Neuronal stem cell (in vitro differentiated cells): ENCODE results near the gene NRIP3.

Source experiments
- DNase-seq: peaks from one replicate; pipeline ENCODE4 v3.0.0-alpha.2; 2013; ENCODE audit warnings: low spot score
- H2AFZ ChIP-seq: one replicate; pipeline ENCODE4 v1.6.1; 2013; ENCODE audit warnings: mild to moderate bottlenecking, low read length, inconsistent platforms
- H2AK5ac ChIP-seq: 2 replicates; pipeline ENCODE4 v1.6.1; 2013; ENCODE audit warnings: low read depth, mild to moderate bottlenecking, inconsistent platforms, low read length, moderate library complexity, mixed read lengths
- H2BK120ac ChIP-seq: 2 replicates; pipeline ENCODE4 v1.6.1; 2013; ENCODE audit warnings: low read depth, mild to moderate bottlenecking, inconsistent platforms, low read length, moderate library complexity, mixed read lengths
- H2BK12ac ChIP-seq: one replicate; pipeline ENCODE4 v1.6.1; 2013; ENCODE audit warnings: low read length, inconsistent platforms
- H2BK15ac ChIP-seq: 2 replicates; pipeline ENCODE4 v1.6.1; 2013; ENCODE audit warnings: mild to moderate bottlenecking, low read length, inconsistent platforms, mixed read lengths
- H2BK5ac ChIP-seq: one replicate; pipeline ENCODE4 v1.6.1; 2013; ENCODE audit warnings: inconsistent platforms, mild to moderate bottlenecking, low read length, moderate library complexity
- H3K14ac ChIP-seq: one replicate; pipeline ENCODE4 v1.6.1; 2013; ENCODE audit warnings: low read length, inconsistent platforms
- H3K18ac ChIP-seq: 2 replicates; pipeline ENCODE4 v1.6.1; 2013; ENCODE audit warnings: low read length, inconsistent platforms
- H3K23ac ChIP-seq: 2 replicates; pipeline ENCODE4 v1.6.1; 2013; ENCODE audit warnings: low read depth, mild to moderate bottlenecking, mixed read lengths, low read length, inconsistent platforms; ENCODE audit not compliant: poor library complexity
- H3K27ac ChIP-seq: replicated peaks from 3 replicates; pipeline ENCODE4 v1.5.1; 2013; ENCODE audit warnings: low read length, inconsistent platforms
- H3K27me3 ChIP-seq, 3 experiments: 2 replicates each; pipeline ENCODE4 v1.6.1; 2013; ENCODE audit warnings: low read length in 3 of 3, mild to moderate bottlenecking in 2 of 3, inconsistent platforms in 1 of 3, low read depth in 1 of 3, mixed read lengths in 1 of 3, moderate library complexity in 1 of 3; ENCODE audit not compliant: control insufficient read depth in 3 of 3, insufficient read depth in 3 of 3
- H3K36me3 ChIP-seq, 2 donors: replicated peaks in 1 of 2; 2 replicates each; pipeline ENCODE4 v1.6.1; 2013; ENCODE audit warnings: low read length in 2 of 2; ENCODE audit not compliant: control insufficient read depth in 2 of 2, insufficient read depth in 2 of 2
- H3K4ac ChIP-seq: 2 replicates; pipeline ENCODE4 v1.6.1; 2013; ENCODE audit warnings: inconsistent platforms, mild to moderate bottlenecking, low read length, moderate library complexity
- H3K4me1 ChIP-seq, 2 donors: 1 replicate in 1 of 2; 2 replicates in 1 of 2; pipeline ENCODE4 v1.6.1; 2013; ENCODE audit warnings: low read length in 2 of 2, low read depth in 1 of 2; ENCODE audit not compliant: control insufficient read depth in 2 of 2, insufficient read depth in 1 of 2
- H3K4me2 ChIP-seq: one replicate; pipeline ENCODE4 v1.6.1; 2013; ENCODE audit warnings: mild to moderate bottlenecking, low read length, inconsistent platforms; ENCODE audit not compliant: insufficient read depth, poor library complexity, severe bottlenecking
- H3K4me3 ChIP-seq, 2 donors: 2 replicates each; pipeline ENCODE4 v1.5.1; 2013; ENCODE audit warnings: low read length in 2 of 2, mild to moderate bottlenecking in 2 of 2, inconsistent platforms in 1 of 2, moderate library complexity in 1 of 2
- H3K79me1 ChIP-seq: one replicate; pipeline ENCODE4 v1.6.1; 2013; ENCODE audit warnings: low read depth, mild to moderate bottlenecking, inconsistent platforms, low read length, moderate library complexity
- H3K9ac ChIP-seq: one replicate; pipeline ENCODE4 v1.6.1; 2013; ENCODE audit warnings: mild to moderate bottlenecking, low read depth, low read length, inconsistent platforms; ENCODE audit not compliant: poor library complexity
- H3K9me3 ChIP-seq, 2 donors: replicated peaks in 1 of 2; 2 replicates each; pipeline versions ENCODE3 to v1.6.1; 2013; ENCODE audit warnings: low read length in 2 of 2, mild to moderate bottlenecking in 2 of 2, inconsistent platforms in 1 of 2, low read depth in 1 of 2, mixed read lengths in 1 of 2, moderate library complexity in 1 of 2; ENCODE audit not compliant: control insufficient read depth in 2 of 2, insufficient read depth in 1 of 2
- H4K8ac ChIP-seq: one replicate; pipeline ENCODE4 v1.6.1; 2013; ENCODE audit warnings: low read depth, mild to moderate bottlenecking, inconsistent platforms, low read length, moderate library complexity
- H4K91ac ChIP-seq: one replicate; pipeline ENCODE4 v1.6.1; 2013; ENCODE audit warnings: low read length, low read depth, mild to moderate bottlenecking, inconsistent platforms; ENCODE audit not compliant: poor library complexity
- WGBS, 2 donors: extraction: QIAGEN DNeasy Blood & Tissue Kit; methylation state at CpG; one replicate each; pipeline ENCODE4 v1.1.7; 2013; ENCODE audit warnings: missing lambda C conversion rate in 2 of 2, mixed read lengths in 1 of 2; ENCODE audit not compliant: insufficient read length in 2 of 2, insufficient replicate concordance in 1 of 2; ENCODE audit errors: extremely low coverage in 2 of 2; 5-methylcytosine and 5-hydroxymethylcytosine counted together

The NRIP3 gene

GRCh38 chr11:8956860-8957259 is 46.9 kb downstream of the NRIP3 start:
- Histone ChIP-seq H3K18ac (no peak overlapping the region), H3K4me2 (no peak overlapping the region), H3K23ac (no peak overlapping the region), H3K36me3 (peaks cover 0 to 34% of the 10 kb centered on the region in 2 donors), H2AFZ (no peak overlapping the region), H3K4ac (no peak overlapping the region), H3K9me3 (peaks cover 0 to 2% of the 10 kb centered on the region in 2 donors), H3K14ac (no peak overlapping the region), H2BK5ac (no peak overlapping the region), H4K91ac (no peak overlapping the region), H2BK12ac (no peak overlapping the region), H3K27me3 (no peaks in the 10 kb centered on the region), H3K9ac (no peak overlapping the region), H4K8ac (no peak overlapping the region), H3K4me1 (peaks cover 0 to 5% of the 10 kb centered on the region in 2 donors), H3K79me1 (no peaks in the 10 kb centered on the region), H2AK5ac (no peak overlapping the region), H2BK120ac (no peak overlapping the region), H3K4me3 (no peak overlapping the region), H3K27ac (no peak overlapping the region), H2BK15ac (no peak overlapping the region)
- DNase-seq = no peak
- no CpG with 5 or more reads among the region's 4 CpGs for WGBS, 2 donors

- no peak for DNase-seq
Measured at GRCh38 chr11:8948886-8949285, 54.9 kb downstream of the NRIP3 start.

GRCh38 chr11:8947230-8947943 is 56.4 kb downstream of the NRIP3 start:
- H3K36me3 ChIP-seq = peaks cover 3 to 25% of the 10 kb centered on the region in 2 donors
- WGBS, 2 donors = no CpG with 5 or more reads among the region's 4 CpGs

More at GRCh38 chr11:8948886-8949285, 54.9 kb downstream of the NRIP3 start:
- Histone ChIP-seq H3K36me3 (peaks cover 3 to 37% of the 10 kb centered on the region in 2 donors), H3K4me3 (no peak overlapping the region), H4K8ac (no peak overlapping the region), H2AK5ac (no peak overlapping the region), H3K4me1 (no peaks in the 10 kb centered on the region), H3K79me1 (no peaks in the 10 kb centered on the region), H3K9me3 (no peaks in the 10 kb centered on the region), H3K4ac (no peak overlapping the region), H3K27me3 (no peaks in the 10 kb centered on the region), H2BK120ac (no peak overlapping the region), H2BK15ac (no peak overlapping the region), H3K14ac (no peak overlapping the region), H4K91ac (no peak overlapping the region), H2BK12ac (no peak overlapping the region), H3K9ac (no peak overlapping the region), H3K27ac (no peak overlapping the region), H3K23ac (no peak overlapping the region), H3K4me2 (no peak overlapping the region), H2AFZ (no peak overlapping the region), H3K18ac (no peak overlapping the region), H2BK5ac (no peak overlapping the region)
- WGBS, 2 donors = no CpG with 5 or more reads among the region's 3 CpGs

GRCh38 chr11:8942518-8943066 is 61.2 kb downstream of the NRIP3 start, which contains the start of gene ASCL3:
TSS of gene ASCL3 (minus strand) at chr11:8943016. CDS start at chr11:8938161, 4,855 bp downstream.
- Histone ChIP-seq H2BK12ac (no peak within 1 kb of the TSS), H3K9me3 (no peaks in the 10 kb centered on the region), H3K18ac (no peak within 1 kb of the TSS), H3K4ac (no peak within 1 kb of the TSS), H2BK120ac (no peak within 1 kb of the TSS), H3K36me3 (peaks cover 1 to 5% of the 10 kb centered on the region in 2 donors), H4K91ac (no peak within 1 kb of the TSS), H3K27me3 (no peaks in the 10 kb centered on the region), H3K4me3 (no peak within 1 kb of the TSS), H2AFZ (no peak within 1 kb of the TSS), H2AK5ac (no peak within 1 kb of the TSS), H2BK5ac (no peak within 1 kb of the TSS), H3K4me2 (no peak within 1 kb of the TSS), H3K79me1 (no peaks in the 10 kb centered on the region), H4K8ac (no peak within 1 kb of the TSS), H3K14ac (no peak within 1 kb of the TSS), H2BK15ac (no peak within 1 kb of the TSS), H3K27ac (no peak within 1 kb of the TSS), H3K4me1 (no peaks in the 10 kb centered on the region), H3K9ac (no peak within 1 kb of the TSS), H3K23ac (no peak within 1 kb of the TSS)
- DNase-seq = no peak
- no CpG with 5 or more reads among the region's 5 CpGs for WGBS, 2 donors

More at GRCh38 chr11:8947230-8947943, 56.4 kb downstream of the NRIP3 start:
- DNase-seq = no peak
- Histone ChIP-seq H3K4me3 (no peak overlapping the region), H3K9ac (no peak overlapping the region), H3K27me3 (no peaks in the 10 kb centered on the region), H3K79me1 (no peaks in the 10 kb centered on the region), H4K91ac (no peak overlapping the region), H3K18ac (no peak overlapping the region), H2AK5ac (no peak overlapping the region), H2BK15ac (no peak overlapping the region), H2AFZ (no peak overlapping the region), H3K4ac (no peak overlapping the region), H2BK120ac (no peak overlapping the region), H3K4me1 (no peaks in the 10 kb centered on the region), H2BK12ac (no peak overlapping the region), H4K8ac (no peak overlapping the region), H3K27ac (no peak overlapping the region), H2BK5ac (no peak overlapping the region), H3K9me3 (no peaks in the 10 kb centered on the region), H3K23ac (no peak overlapping the region), H3K4me2 (no peak overlapping the region), H3K14ac (no peak overlapping the region)
